ENCODE data around the gene KIF5C.

Gene KIF5C

DNA sequence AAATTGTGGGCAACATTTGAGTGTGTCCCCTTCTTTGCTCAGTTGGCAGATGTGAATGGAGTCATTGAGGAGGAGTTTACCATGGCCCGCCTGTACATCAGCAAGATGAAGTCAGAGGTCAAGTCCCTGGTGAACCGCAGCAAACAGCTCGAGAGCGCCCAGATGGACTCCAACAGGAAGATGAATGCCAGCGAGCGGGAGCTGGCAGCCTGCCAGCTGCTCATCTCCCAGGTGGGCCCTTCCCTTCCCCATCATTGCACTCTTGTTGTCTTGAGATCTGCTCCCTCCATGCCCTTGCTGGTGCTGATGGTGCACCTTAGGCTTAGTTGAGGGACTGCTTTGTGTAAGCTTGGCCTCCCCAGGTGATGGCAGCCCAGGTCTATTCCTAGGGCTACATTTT is 115.9 kb downstream of the KIF5C start:
- no peak for DNase-seq (ENCODE audit: low spot score)

DNA sequence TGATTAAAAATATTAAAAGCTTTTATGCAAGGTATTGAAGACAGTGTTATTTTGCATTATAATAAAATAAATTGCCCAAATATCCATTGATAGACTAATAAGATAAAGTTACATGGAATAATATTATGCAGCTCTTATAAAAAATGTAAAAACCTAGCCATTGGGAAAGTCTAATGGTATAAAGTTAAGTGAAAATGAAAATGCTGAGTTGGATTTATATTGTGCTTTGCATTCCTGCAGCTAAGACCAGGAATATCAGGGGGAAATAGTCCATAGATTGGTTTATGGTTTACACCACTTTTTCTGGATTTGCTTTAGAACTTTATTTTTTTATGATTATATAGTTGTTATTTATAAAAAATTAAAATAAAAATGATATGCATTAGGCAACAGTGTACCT is 117.4 kb downstream of the KIF5C start:
- DNase-seq (ENCODE audit: low spot score) = no peak

DNA sequence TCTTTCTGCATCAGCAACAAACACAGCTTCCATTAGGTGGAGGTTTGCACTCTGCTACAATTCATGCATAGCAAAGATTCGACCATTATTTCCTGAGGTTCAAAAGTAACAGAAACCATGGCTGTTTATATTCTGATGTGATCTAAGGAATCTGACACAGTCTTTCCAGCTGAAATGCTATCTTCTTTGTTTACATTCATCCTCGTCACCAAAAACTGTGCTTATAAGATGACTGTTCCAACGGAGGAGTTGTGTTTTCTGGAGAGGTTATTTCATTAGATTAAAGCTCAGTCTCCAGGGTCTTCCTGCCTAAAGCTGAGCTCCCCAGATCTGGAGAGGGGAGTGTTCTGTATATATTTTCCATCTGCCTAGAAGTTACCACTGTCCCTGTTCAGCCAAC is 118.3 kb downstream of the KIF5C start:
- no peak for DNase-seq (ENCODE audit: low spot score)

DNA sequence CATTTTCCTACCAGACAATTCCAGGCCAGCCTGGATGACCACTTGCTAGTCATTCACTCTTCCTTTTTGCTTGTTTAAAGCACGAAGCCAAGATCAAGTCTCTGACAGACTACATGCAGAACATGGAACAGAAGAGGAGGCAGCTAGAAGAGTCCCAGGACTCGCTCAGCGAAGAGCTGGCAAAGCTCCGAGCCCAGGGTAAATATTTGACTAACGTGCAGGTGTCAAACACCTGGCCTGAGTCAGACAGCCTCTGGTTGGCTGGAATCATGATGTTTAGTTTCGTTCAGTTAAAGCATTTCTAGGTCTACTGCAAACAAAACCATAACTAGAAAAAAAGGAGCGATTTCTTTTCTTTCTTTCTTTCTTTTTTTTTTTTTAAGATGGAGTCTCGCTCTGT is 119.3 kb downstream of the KIF5C start:
- no peak for DNase-seq (ENCODE audit: low spot score)

DNA sequence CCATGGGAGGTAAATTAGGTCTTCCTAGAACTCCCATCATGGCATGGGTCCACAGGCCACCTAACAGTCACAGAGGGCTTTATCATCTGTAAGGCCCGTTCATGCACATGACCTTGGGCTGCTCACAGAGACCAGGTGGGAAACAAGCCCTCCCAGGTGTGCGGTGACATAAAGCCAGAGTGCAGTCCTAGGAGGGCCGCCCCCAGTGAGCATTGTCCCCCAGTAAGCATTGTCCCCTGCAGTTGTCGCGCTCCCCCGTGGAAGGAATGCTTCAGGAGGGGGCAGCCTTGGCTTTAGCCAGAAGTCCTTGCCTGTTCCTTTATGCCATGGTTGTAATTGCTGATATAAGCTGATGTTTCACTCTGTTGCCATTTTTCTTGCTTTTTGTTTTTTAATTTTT is 121.8 kb downstream of the KIF5C start:
- no peak for DNase-seq (ENCODE audit: low spot score)

DNA sequence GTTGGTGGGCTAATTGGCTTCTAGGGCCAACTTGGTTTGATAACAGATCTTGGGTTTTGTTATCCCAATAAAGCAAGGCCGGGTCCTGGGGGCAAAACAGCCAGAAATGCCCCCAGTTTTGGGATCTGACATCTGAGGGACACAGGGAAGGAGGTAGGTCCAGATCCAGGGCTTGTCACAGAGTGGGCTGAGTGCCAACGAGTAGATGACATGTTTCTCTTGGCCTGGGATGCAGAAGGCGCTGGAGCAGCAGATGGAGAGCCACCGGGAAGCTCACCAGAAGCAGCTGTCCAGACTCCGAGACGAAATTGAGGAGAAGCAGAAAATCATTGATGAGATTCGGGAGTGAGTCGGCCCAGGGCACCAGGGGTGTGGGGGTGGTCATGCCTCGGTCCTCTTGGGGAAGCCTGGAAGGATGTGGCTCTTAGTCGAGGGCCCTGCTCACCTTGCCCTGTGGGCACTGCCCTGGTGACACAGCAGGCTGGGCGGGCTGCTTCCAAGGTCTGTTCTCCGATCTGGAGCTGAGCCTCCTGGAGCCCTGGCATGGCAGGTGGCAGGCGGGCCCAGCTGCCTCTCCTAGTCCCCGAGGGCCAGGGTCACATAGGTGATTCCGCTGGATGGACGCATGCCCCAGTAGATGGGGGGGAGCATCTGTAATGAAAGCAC is 123.3 kb downstream of the KIF5C start:
- no peak for DNase-seq (ENCODE audit: low spot score)

DNA sequence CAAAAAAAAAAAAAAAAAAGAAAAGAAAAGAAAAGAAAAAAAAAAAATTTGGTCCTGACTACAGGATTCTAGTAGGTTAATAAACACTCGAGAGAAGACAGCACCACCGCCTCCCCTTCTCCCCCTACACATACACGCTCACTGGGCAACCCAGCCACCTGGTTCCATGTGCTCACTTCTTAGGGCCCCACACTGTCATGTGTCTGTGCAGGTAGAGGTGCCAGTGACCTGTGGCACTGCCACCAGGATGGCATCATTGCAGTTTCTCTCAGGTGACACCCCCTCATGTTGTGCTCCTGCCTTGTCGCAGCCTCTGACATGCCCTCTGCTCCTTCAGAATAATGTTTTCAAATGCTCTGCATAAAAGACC is 123.8 kb downstream of the KIF5C start:
- DNase-seq (ENCODE audit: low spot score) = no peak

DNA sequence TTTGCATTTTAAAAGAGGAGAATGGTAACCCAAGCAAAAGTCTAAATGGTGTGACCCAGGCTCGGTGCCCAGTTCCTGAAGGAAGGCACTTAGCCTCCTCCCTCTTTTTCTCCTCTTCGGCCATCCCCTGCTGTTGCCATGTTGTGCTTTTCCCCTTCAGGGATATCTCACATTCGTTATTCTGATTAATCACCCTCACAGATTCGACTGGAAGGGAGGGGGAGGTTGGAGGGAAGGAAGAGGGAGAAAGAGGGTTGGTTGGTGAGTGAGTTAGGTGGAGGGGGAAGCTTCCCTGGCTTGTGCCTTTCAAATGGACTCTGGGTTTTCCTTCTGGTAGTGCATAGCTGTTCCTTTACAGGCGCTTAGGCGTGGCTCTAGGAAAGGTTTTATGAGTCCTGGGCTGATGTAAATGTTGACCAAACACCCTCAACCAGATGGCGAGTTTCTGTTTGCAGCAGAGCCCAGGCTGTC is 124.5 kb downstream of the KIF5C start:
- DNase-seq (ENCODE audit: low spot score) = no peak

DNA sequence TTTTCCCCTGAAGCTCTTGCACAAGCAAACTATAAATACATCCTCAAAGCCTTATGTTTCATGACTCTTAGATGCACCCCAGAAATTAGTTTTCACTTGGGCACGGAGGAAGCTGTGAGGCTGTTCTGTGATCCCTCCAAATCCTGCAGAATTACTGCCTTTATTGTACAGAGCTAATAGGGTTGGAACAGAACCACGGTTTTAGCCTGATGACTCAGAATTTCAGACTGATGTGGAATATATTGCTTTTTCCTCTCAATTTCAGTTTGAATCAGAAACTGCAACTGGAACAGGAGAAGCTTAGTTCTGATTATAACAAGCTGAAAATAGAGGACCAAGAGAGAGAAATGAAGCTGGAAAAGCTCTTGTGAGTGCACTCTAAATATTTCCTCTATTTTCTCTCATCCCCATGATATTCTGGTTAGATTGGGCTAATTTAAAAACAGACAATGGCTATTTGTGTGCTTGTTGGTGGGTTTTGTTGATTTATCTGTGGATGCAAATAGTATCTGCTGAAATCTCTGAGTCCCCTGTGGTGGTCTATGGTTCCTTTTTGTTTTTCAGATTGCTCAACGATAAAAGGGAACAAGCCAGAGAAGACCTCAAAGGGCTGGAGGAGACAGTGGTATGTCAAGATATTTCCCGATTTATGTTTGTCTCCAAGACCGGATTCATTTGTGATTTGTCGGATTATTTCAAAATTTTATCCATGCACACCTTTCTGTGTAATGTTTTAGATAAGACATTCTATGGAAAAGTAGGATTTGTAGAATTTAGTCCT is 125.3 kb downstream of the KIF5C start:
- DNase-seq (ENCODE audit: low spot score) = no peak

DNA sequence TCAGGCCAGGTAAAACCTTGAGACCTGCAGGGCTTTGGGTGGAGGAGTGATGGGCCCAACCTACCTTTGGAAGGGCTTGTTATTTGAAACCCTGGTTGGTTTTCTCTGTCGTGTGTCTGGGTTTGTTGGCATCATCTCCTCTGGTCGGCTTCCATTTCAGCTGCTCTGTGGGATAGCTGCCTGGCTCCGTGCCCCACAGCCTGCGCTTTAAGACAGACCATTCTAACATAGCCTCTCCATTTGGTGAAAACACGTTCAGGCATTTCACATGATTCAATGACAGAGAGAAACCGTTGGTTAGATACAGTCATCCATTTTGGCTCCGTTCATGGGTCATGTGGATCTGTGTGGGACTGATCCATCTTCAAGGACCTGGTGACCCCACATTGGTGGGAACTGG is 126.5 kb downstream of the KIF5C start:
- no peak for DNase-seq (ENCODE audit: low spot score)

DNA sequence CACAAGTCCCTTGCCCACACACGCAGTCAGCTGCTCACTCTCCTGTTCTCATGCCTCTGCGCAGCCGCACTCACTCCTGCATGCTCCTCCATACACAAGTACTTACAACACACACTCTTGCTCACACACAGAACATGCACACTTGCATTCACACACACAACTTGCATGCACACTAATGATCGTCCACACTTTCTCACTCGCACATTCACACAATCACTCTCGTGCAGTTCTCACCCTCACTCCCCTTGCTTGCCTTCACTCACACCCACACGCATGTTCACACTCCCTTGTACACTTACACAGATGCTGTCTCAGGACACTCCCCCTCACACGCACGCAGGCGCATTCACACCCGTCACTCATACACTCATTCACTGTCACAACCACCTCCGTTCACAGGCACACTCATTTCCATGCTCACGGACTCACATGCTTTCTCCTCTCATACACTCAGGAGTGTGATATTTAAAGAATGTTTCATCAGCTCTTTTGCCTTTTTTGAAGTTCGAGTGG is 127.4 kb downstream of the KIF5C start:
- DNase-seq (ENCODE audit: low spot score) = no peak

DNA sequence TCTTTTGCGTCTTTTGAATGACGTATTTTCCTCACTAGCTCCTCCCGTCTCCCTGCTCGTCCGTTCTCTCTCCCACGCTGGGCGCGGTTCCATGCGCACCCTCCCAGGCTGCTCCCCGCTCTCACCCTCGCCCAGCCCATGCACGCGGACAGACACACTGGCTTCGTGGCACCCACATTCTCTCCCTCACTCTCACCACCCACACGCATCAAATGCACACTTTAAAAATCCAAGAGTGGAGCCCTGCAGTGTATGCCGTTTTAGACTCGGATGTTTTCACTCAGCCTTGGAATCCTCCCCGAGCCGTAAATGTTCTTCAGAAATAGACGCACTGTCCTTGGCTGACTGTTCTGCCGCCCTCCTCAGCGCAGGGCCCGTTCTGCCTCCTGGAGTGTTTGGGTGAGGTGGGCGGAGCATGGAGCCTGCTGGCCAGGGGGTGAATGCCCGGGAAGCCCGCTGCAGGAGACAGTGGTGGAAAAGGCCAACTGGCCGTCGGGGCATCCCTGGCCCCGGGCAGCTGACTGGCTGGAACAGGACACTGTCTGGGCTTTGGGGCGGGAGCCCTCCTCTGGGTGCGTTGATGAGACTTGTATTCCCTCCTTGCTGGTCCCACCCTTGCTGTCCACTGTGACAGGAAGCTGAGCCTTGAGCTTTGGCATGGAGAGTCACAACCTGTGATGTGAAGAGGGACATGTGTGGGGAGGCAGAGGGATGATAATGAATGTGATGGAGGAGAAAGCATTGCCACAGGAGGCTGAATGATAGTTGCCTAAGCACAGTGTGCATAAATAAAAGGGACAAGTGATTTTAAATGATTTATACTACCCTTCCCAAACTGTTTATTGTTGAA is 128.1 kb downstream of the KIF5C start:
- DNase-seq (ENCODE audit: low spot score) = no peak

DNA sequence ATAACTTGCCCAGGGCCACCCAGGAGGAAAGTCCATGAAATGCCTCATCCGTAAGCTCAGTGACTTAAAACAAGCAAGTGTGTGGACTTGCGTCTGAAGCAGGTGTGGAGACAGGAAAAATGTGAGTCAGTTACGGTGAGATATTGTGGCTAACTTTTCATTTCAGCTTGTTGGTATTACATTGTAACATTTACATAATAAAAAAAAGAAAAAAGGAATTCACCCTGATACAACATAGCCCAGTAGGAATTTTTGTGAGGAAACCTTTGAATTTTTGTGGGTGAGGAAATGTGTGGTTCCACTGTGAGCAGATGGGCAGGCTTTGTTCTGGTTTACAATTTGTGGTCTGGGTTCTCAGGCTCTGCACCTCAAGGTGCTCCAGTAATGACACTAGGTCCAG is 129.8 kb downstream of the KIF5C start:
- DNase-seq (ENCODE audit: low spot score) = no peak

DNA sequence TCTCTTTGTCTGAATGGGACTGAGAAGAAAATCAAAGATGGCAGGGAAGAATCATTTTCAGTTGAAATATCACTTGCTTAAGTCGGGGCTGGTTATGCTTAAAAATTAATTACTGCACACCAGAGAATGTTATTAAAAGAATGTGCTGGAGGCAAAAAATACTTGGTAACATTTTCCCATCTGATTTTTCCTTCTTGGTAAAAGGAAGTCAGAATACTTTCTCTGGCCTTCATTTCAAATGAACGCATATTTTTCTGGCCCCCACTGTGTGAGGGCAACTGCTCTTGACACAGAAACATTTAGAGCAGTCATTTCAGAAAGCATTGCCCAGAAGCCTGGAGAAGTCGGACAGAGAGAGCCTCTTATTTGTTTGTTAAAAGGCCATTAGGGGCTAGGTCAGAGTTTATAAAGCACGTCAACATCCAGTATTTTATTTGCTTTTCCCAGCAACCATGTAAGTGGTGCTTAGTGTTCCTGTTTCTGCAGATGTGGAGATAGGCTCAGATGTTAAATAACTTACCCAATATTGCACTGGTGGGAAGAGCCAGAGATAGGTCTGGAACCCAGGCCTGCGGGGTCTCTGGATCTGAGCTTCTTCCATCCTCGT is 130.5 kb downstream of the KIF5C start:
- no peak for DNase-seq (ENCODE audit: low spot score)

DNA sequence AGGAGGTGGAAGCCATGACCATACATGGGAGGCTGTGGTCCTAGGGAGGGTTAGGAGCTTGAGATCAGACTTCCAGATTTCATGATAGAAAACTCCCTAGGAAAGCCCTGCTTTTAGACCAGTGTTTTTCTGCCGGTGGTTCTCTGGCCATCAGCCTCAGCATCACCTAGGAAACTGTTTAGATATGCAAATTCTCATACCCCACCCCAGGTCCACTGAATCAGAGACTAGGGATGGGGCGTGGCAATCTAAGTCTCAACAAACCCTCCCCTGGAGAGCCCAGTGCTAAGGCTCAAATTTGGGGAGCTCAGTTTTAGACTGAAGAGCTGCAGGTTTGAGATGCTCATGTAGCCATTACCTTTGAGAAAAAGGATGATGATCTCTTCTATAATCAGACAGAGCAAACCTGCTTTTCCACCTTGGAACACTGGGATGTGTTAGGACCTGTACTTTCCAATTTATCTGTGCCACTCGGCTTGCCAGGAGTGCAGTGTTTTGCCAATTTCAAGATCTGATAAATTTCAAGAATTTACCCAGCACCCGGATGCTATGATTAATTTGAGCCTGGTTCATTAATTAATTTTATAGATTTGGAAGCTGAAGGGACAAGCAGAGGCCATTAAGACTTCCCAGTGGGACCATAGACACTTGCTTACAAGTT is 132.0 kb downstream of the KIF5C start:
- DNase-seq (ENCODE audit: low spot score) = no peak

DNA sequence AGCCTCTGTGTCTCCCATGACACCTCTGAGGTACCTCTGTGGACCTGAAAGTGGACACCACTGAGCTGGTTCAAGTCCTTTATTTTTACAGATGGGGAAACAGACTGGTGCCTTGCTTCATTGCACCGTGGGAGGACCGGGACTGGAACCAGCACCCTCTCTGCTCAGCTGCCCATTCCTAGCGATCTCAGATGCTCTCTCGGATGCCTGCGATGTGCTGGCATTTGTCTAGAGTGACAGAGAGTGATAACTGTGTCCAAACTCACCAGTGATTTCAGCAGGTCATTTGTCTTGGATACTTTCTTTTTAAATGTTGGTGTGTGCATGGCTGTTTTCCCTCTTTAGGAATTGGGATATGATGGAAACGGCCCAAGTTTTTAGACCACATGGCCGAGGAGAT is 133.4 kb downstream of the KIF5C start:
- no peak for DNase-seq (ENCODE audit: low spot score)

DNA sequence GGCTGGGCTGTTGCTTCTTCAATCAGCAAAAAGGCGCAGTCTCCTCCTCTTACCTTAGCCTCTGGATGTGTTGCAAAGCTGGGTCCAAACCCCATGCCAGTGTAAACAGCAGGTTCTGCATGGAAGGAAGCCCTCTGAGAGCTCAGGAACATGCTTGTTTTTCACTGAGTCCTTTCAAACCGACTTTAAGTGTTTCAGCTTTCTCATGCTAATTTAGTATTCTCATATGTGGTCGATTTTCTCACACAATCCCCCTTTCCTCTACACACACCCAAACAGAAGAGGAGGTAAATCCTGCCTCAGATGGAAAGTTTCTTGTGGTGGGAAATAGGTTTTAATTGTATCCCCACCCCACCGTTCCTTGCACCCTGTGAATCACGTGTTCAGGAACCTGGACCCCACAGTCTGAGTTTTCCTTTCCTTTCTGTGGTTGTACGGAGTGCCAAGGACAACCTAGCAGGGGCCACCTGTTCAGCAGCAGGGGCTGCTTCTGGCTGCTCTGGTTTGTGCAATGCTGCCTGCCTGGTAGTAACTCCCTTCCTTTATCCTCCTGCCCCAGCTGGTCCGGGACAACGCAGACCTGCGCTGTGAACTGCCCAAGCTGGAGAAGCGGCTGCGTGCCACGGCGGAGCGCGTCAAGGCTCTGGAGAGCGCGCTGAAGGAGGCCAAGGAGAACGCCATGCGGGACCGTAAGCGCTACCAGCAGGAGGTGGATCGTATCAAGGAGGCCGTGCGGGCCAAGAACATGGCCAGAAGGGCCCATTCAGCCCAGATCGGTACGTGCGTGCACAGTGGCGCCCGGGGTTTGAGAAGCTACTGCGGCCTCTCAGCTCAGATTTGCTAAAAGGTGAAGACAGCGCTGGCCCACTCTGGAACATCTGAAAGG is 134.8 kb downstream of the KIF5C start:
- no peak for DNase-seq (ENCODE audit: low spot score)

DNA sequence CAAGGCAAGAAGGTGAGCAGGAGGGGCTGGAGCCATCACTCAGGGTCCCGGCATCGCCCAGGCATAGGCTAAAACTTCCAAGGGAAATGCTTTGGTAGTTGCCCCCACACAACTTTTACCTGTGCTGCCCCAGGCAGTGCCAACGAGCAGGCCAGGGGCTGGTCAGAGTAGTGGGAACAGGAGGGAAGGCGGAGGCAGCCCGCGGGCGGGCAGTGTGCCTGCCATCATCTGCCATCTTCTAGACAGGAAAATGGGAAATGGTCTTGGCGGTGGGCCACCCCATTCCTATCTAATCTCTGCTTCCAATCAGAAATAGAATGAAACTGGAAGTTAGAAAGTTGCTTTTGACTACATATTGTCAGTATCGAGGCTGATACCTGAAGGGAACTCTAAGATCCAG is 137.5 kb downstream of the KIF5C start:
- DNase-seq (ENCODE audit: low spot score) = no peak

DNA sequence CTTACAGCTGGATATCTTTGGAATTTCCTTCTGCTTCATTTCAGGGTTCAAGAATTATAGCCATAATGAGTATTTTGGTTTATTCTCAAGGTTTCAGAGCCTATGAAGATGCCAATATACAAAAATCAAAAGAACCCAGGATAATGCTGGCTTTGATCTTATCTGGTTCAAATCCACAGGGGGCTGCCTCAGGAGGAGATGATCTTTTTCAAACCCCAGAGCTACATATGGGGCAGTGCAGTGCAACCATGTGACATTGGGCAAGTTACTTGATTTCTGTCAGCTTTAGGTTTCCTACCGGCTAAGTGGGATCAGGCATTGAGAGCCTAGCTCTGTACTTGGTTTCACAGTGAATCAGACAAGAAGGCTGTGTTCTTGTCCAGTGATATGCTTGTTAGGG is 140.5 kb downstream of the KIF5C start:
- DNase-seq (ENCODE audit: low spot score) = no peak

DNA sequence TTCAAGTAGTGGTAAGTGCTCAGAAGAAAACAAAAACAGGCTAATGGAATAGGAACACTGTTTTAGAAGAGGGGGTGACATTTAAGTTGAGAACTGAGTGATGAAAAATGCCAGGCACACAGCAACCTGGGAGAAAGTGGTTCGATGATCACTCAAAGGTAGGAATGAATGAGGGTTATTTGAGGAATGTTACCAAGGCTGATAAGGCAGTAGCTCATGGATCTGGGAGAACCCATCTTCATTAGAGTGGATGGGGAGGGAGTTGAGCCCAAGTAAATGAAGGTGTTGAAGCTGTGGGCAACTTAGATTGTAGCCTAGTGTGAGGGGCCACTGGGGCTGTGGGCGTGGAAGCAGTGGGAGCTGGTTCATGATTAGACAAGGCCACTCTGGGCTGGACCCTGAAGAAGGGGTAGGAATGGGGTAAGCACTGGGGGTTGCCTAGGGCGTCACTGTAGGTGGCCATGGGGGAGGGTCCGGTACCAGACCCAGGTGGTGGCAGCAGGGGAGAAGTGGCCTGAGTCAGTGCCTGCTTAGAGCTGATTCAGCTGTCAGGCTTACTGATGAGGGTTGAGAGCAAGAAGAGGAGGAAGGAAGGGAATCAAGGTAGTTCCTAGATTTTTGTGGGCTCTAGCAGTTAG is 141.0 kb downstream of the KIF5C start:
- DNase-seq (ENCODE audit: low spot score) = no peak
